HG03039 (cell line): Measurements from ENCODE around the gene MCM10.
"Not testable (repeated sequence)": the region's sequence is repeated elsewhere in the genome, so short reads cannot be mapped to it uniquely, and the experiment has no call there.

Experiments used
- ATAC-seq: cut with Tn5 transposase; IDR thresholded peaks from one replicate; pipeline ENCODE4 v1.9.1; 2021; ENCODE audit warnings: mild to moderate bottlenecking, moderate library complexity; ENCODE audit not compliant: unreplicated experiment

The MCM10 gene

DNA sequence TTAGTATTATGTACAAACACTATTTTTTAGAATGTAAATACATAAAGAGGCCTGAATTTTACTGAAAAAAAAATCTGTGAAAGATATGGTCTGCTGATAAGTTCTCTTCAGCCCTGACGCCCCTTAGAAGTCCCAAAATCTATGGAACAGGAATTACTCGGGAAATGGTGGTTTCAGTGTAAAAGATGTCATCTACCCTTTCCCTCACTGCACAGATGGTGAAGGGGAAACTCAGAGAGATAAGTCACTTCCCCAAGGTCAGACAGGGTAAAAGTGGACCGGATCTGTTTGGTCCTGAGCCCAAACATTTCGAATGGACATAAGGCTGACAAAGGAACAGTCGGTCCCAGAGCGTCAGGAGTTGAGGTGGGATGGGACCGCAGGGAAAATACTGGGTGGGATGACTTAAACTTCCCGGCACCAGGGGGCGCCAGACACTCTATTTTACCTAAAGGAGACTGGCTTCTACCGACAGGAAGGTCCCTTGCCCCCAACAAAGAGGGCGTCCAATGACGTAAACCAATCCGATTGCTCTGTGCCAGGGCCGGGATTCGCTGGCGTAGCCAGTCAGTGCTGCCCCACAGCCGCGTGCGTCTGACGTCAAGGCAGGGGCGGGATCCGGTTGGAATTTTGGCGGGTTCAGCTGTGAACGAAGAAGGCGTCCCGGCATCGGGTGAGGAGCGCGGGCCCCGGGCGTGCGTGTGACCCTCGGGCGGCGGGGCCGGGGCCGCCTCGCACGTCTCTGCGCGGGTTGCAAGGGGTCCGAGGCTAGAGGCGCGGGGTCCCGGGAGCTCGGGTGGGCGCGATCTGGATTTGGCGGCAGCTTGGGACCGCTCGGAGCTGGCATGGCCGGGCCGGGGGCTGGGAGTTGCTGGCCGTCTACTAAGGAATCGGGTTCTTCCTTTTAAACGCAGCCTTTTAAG is at the start of gene MCM10:
Gene MCM10 (plus strand): TSS at position 625 of the 923 bp plus-strand sequence. CDS start 2,645 bp downstream, outside the sequence.
- ATAC-seq: peak; percentile 99

- no peak for ATAC-seq
Observed at GRCh38 chr10:13113544-13113943, 47.8 kb upstream of the MCM10 start.

DNA sequence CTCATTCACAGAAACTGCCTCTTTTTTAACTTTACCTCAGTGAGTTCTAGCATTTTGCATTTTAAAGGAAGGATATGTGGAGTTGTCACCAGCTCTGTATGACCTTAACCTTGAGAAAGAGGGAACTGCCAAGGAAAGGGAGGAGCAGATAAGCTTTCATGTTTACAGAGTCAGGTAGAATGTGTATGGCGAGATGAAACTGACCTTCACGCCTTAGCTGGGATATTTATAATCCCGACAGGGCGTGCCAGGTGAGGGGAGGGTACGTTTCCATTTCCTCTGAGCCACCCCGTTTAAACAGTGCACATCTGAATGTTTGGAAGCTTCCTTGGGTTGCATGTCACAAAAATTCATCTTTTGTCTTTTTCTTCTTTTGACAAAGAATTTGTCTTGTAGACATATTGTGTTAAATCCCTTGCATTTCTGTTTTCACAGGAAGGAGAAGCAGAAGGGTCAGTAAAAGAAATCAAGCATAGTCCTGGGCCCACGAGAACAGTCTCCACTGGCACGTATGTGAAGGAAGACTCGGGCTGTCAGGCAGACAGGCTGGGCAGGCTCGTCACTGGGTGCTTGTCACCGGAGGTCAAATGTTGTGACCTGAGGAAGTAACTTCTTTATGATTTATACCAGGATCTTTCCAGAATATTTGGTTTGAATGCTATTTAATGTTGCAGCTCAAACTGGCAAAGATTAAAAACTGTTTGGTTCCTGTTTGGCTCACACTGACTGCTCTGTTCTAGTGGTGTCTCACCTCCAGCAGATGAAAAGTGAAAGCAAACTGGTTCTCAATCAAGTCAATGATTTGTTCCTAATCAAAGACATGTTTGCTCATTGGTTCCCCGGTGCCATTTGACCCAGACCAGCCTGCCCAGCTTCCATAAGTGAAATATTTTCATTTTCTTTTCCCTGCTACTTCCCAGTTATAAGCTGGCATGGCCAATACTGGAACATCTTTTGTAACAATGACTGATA is 45.2 kb upstream of the MCM10 start:
- no peak for ATAC-seq

DNA sequence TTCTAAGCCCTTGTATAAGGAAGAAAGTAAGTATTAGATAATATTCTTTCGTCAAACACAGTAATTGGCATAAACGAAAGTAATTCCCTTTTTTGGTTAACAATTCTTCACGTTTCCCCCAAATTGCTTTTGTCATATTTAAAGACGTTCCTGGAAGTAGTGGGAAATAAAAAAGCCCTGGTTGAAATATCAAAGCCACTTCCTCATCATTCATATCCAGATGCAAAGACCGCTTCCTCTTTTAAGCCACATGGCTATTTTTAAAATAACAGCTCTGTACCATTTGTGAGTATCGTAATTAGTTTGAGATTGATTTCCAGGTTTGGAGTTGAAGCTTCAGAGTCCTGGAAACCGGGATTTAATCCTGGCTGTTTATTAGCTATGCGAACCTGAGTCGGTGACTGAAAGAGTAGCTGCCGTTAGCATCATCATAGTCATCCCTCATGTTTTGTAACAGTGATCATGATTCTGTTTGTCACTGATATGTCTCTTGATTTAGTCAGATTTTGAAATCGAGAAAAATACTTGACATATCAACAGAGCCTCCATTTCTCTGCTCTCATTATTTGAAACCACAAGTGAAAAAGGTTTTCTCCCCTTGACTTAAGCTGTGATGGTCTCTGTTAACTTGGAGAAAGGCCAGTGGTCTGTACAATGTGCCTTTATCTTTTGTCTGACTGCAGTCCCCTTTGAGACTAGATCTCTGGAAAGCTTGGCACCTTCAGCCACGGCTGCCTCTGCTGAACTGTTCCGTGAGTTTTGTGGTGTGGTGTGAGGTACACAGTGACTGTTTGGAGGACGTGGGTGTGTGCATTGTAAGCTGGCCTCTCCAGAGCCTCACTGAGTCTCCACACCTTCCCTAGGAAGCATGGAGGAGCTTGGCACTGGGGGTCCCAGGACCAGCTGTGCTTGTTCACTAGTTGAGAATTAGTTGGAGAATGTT is 43.2 kb upstream of the MCM10 start:
- no peak for ATAC-seq

GRCh38 chr10:13118784-13119410 is 42.5 kb upstream of the MCM10 start:
- no peak for ATAC-seq

GRCh38 chr10:13120786-13121499 is 40.4 kb upstream of the MCM10 start:
- no peak for ATAC-seq

- no peak for ATAC-seq
Observed at GRCh38 chr10:13121500-13121854, 39.9 kb upstream of the MCM10 start.

- ATAC-seq: no peak
Observed at GRCh38 chr10:13136651-13137050, 24.7 kb upstream of the MCM10 start.

DNA sequence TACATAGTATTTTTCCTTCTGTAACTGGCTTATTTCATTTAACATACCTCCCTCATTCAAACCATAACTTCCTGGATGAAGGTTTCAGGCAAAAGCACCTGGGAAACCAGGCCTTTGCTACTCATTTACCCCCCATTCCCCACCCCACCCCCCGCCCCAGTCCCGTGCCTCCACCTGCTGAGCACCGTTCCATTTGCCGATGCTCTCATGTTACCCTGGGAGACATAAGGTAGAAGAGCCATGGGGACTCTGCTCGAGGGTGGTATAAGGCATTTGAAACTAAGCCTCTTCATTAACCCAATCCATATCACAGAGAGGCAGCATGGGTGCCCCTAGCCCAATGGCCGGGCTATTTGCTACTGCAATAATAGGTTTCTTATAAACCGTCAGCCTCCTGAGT is 22.2 kb upstream of the MCM10 start:
- ATAC-seq: no peak

GRCh38 chr10:13139676-13140075 is 21.7 kb upstream of the MCM10 start:
- no peak for ATAC-seq

- no peak for ATAC-seq
Observed at GRCh38 chr10:13140627-13141190, 20.6 kb upstream of the MCM10 start.

DNA sequence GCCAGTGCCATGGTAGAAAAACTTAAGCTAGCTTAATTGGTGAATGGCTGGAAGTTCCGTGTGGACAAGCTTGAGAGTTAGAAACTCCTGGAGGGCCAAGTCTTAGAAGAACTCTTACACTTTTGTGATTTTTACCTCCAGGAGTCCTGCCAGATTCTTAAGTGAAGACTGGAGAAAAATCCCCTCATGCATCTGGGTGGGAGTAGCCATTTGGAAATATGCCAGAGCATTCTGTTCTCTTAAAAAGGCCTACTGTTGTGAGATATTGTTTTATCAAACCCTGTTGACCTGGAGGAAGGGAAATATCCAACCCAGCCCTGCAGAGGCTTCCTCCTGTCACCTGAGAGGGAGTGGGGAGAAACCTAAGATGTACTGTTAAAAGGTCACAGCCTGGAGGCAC is 17.6 kb upstream of the MCM10 start:
- no peak for ATAC-seq

DNA sequence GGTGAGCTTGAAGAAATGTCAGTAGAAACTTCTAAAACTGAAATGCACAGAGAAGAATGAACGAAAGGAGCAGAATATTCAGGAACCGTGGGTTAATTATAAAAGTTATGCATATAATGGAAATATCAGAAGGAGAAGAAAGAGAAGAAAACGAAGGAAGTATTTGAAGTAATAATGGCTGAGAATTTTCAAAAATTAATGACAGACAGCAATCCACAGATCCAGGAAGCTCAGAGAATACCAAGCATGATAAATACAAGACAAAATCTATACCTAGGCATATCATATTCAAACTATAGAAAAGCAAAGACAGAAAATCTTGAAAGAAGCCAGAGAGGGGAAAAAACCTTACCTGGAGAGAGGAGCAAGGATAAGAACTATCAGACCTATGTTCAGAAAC is 16.5 kb upstream of the MCM10 start:
- no peak for ATAC-seq

DNA sequence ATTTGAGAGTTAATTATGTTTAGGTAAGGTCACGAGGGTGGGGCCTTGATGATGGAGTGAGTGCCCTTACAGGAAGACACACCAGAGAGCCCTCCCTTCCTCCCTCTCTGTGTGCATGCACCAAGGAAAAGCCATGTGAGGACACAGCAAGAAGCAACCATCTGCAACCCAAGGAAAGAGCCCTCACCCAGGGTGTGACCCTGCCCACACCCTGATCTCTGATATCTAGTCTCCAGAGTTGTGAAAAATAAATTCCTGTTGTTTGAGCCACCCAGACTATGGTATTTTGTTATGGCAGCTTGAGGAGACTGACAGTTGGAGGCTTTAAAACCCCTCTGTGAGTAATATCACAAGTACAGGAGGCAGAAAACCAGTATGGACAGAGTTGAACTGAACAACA is 15.0 kb upstream of the MCM10 start:
- ATAC-seq: no peak

DNA sequence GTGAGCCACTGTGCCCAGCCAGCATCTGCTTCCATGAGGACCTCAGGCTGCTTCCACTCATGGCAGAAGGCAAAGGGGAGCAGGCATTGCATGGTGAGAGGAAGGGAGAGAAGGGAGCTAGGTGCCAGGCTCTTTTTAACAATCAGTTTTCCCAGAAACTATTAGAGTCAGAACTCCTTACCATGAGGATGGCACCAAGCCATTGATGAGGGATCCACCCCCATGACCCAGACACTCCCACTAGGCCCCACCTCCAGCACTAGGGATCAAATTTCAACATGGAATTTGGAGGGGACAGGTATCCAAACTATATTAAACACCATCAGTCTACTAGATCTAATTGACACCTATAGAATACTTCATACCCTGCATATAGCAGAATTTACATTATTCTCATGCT is 14.2 kb upstream of the MCM10 start:
- ATAC-seq: no peak

- no peak for ATAC-seq
Observed at GRCh38 chr10:13152296-13152695, 9.1 kb upstream of the MCM10 start.

DNA sequence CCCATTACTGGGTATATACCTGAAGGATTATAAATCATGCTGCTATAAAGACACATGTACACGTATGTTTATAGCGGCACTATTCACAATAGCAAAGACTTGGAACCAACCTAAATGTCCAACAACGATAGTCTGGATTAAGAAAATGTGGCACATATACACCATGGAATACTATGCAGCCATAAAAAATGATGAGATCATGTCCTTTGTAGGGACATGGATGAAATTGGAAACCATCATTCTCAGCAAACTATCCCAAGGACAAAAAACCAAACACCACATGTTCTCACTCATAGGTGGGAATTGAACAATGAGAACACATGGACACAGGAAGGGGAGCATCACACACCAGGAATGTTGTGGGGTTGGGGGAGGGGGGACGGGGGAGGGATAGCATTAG is 5.5 kb upstream of the MCM10 start:
- ATAC-seq: not testable (repeated sequence)

DNA sequence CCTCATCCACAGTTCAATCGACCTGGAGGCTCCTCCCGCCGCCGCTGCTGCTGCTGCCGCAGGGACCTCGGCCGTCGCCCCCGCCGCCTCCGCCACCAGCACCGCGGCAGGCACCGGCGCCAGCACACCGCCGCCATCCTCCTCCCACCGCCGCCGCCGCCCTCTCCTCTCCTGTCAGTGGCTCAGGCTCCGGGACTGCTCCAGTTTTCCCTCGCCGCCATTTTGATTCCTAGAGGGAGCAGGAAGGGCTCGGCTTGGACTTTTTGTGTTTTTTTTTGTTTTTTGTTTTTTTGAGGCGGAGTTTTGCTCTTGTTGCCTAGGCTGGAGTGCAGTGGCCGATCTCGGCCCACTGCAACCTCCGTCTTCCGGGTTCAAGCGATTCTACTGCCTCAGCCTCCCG is 3.0 kb upstream of the MCM10 start:
- ATAC-seq: no peak

- no peak for ATAC-seq
Observed at GRCh38 chr10:13161857-13162271, 506 bp downstream of the MCM10 start.
